HCT116 (cell line): ENCODE measurements around the gene KIAA0930. TPM values are rescaled to one million over a fixed set of nuclear protein-coding genes. Genes with fewer than 3 reads are reported as not detected.

ENCODE experiments used
- ATAC-seq: fragments of 200-7000 bp; cut with Tn5 transposase; 2 replicates; pipeline ENCODE4 v1.9.1; 2020; ENCODE audit warnings: mild to moderate bottlenecking, moderate library complexity
- BruUV-seq: library from RNA; stranded (reverse); fragments of 400-500 nt; replicated peaks from 2 replicates; lab custom pipeline; 2021; lab: Mats Ljungman, UMichigan
- CTCF ChIA-PET: fragments of 300-600 bp; sonication (Branson Sonifier 250); formaldehyde crosslinking; loops from one replicate; lab custom pipeline; 2021; ENCODE audit warnings: antibody characterized with exemption; lab: Charles Lee
- POLR2A ChIA-PET: fragments of 300-600, 350-600 bp; sonication (Branson Sonifier 250); formaldehyde crosslinking; loops from one replicate; lab custom pipeline; 2021; ENCODE audit warnings: antibody characterized with exemption; lab: Charles Lee
- RAD21 ChIA-PET, 2 experiments: fragments of 300-600 bp; sonication (Branson Sonifier 250); formaldehyde crosslinking; loops; one replicate each; lab custom pipeline; 2023; ENCODE audit warnings: low total read pairs in 2 of 2; ENCODE audit not compliant: uncharacterized antibody in 2 of 2, unreplicated experiment in 2 of 2, low non-redundant PET in 1 of 2; lab: Charles Lee
- DNase-seq: peaks from one replicate; pipeline ENCODE4 v3.0.0-alpha.2; 2010; ENCODE audit warnings: low read depth, low spot score
- H2AFZ ChIP-seq: fragments of 200-600 bp; shearing (Covaris generic), sonication (generic); 2 replicates; pipeline ENCODE4 v1.6.1; 2017; ENCODE audit warnings: low read depth, mixed run types, mixed read lengths, antibody characterized with exemption, low read length; ENCODE audit not compliant: poor library complexity, severe bottlenecking
- H3K27ac ChIP-seq: 2 replicates; pipeline ENCODE4 v1.5.1; 2012; ENCODE audit warnings: low read depth, low read length
- H3K27me3 ChIP-seq: fragments of 200-600 bp; sonication (generic); 2 replicates; pipeline ENCODE4 v1.6.1; 2016; ENCODE audit warnings: mixed run types, low read length, mixed read lengths; ENCODE audit not compliant: insufficient read depth
- H3K36me3 ChIP-seq, 2 experiments: fragments of 200-500 bp in 1 of 2; fragments of 200-600 bp in 1 of 2; sonication (Bioruptor generic) in 1 of 2; sonication (generic) in 1 of 2; 2 replicates each; pipeline versions ENCODE4 v1.5.1 to v1.6.1; 2014 to 2016; ENCODE audit warnings: low read length in 2 of 2, inconsistent platforms in 1 of 2, mixed read lengths in 1 of 2, mixed run types in 1 of 2; ENCODE audit not compliant: insufficient read depth in 2 of 2, control insufficient read depth in 1 of 2
- H3K4me1 ChIP-seq, 2 experiments: fragments of 200-600 bp in 1 of 2; sonication (generic) in 1 of 2; 2 replicates each; pipeline versions ENCODE4 v1.5.1 to v1.6.1; 2012 to 2017; ENCODE audit warnings: low read length in 2 of 2, inconsistent platforms in 1 of 2, mild to moderate bottlenecking in 1 of 2, mixed read lengths in 1 of 2, mixed run types in 1 of 2, moderate library complexity in 1 of 2; ENCODE audit not compliant: insufficient read depth in 2 of 2, control insufficient read depth in 1 of 2
- H3K4me2 ChIP-seq: fragments of 200-600 bp; sonication (generic); 2 replicates; pipeline ENCODE4 v1.6.1; 2017; ENCODE audit warnings: mixed run types, low read length, mixed read lengths
- H3K4me3 ChIP-seq, 2 experiments: fragments of 200-600 bp in 1 of 2; sonication (generic) in 1 of 2; replicated peaks in 1 of 2; 2 replicates each; pipeline ENCODE4 v1.5.1; 2011 to 2016; ENCODE audit warnings: low read length in 2 of 2, control low read depth in 1 of 2, low read depth in 1 of 2, mild to moderate bottlenecking in 1 of 2, mixed read lengths in 1 of 2, mixed run types in 1 of 2
- H3K79me2 ChIP-seq: fragments of 200-600 bp; sonication (generic); 2 replicates; pipeline ENCODE4 v1.6.1; 2017; ENCODE audit warnings: mild to moderate bottlenecking, mixed run types, low read length, moderate library complexity, mixed read lengths; ENCODE audit not compliant: insufficient read depth
- H3K9ac ChIP-seq: fragments of 200-600 bp; sonication (generic); 2 replicates; pipeline ENCODE4 v1.6.1; 2016; ENCODE audit warnings: low read length, mixed read lengths
- H3K9me2 ChIP-seq: fragments of 200-600 bp; sonication (generic), shearing (Covaris generic); 2 replicates; pipeline ENCODE4 v1.6.1; 2017; ENCODE audit warnings: mixed run types, mild to moderate bottlenecking, moderate library complexity; ENCODE audit not compliant: insufficient read depth
- H3K9me3 ChIP-seq, 2 experiments: fragments of 200-500 bp in 1 of 2; fragments of 200-600 bp in 1 of 2; sonication (Bioruptor generic) in 1 of 2; sonication (generic) in 1 of 2; 2 replicates each; pipeline ENCODE4 v1.6.1; 2014 to 2017; ENCODE audit warnings: low read length in 2 of 2, mixed read lengths in 2 of 2, inconsistent platforms in 1 of 2, low read depth in 1 of 2, mild to moderate bottlenecking in 1 of 2, mixed run types in 1 of 2, moderate library complexity in 1 of 2; ENCODE audit not compliant: control insufficient read depth in 1 of 2, insufficient read depth in 1 of 2
- H4K20me1 ChIP-seq: fragments of 200-600 bp; sonication (generic), shearing (Covaris generic); 2 replicates; pipeline ENCODE4 v1.6.1; 2017; ENCODE audit warnings: mixed run types, mild to moderate bottlenecking, moderate library complexity; ENCODE audit not compliant: insufficient read depth
- CBX3 ChIP-seq: IDR thresholded peaks from 2 replicates; pipeline ENCODE4 v1.6.1; 2012; ENCODE audit warnings: low read depth
- CEBPB ChIP-seq: IDR thresholded peaks from 2 replicates; pipeline ENCODE4 v1.6.1; 2012; ENCODE audit warnings: low read depth
- CTCF ChIP-seq, 3 experiments: fragments of 200-600 bp in 1 of 3; sonication (generic) in 1 of 3; IDR thresholded peaks in 2 of 3; conservative IDR thresholded peaks in 1 of 3; 2 replicates each; pipeline ENCODE4 v1.5.1; 2012 to 2017; ENCODE audit warnings: low read depth in 2 of 3, low read length in 2 of 3, antibody characterized with exemption in 1 of 3, borderline replicate concordance in 1 of 3, control low read depth in 1 of 3, mild to moderate bottlenecking in 1 of 3, mixed read lengths in 1 of 3, mixed run types in 1 of 3, moderate library complexity in 1 of 3; ENCODE audit not compliant: insufficient read depth in 1 of 3
- EGR1 ChIP-seq: IDR thresholded peaks from 2 replicates; pipeline ENCODE4 v1.6.1; 2012; ENCODE audit warnings: low read depth
- ELF1 ChIP-seq: IDR thresholded peaks from 2 replicates; pipeline ENCODE4 v1.6.1; 2012; ENCODE audit warnings: low read depth, borderline replicate concordance
- EZH2 ChIP-seq: fragments of 200-600 bp; sonication (generic); IDR thresholded peaks from 2 replicates; pipeline ENCODE4 v1.6.1; 2017; ENCODE audit warnings: antibody characterized with exemption, mixed run types
- EZH2phosphoT487 ChIP-seq: fragments of 200-600 bp; IDR thresholded peaks from 2 replicates; pipeline ENCODE4 v1.6.1; 2018; ENCODE audit warnings: antibody characterized with exemption, borderline replicate concordance
- FOSL1 ChIP-seq: IDR thresholded peaks from 2 replicates; pipeline ENCODE4 v1.6.1; 2012; ENCODE audit warnings: low read depth
- JUND ChIP-seq: IDR thresholded peaks from 2 replicates; pipeline ENCODE4 v1.6.1; 2012
- MAX ChIP-seq: IDR thresholded peaks from 2 replicates; pipeline ENCODE4 v1.6.1; 2012
- POLR2A ChIP-seq: IDR thresholded peaks from 2 replicates; pipeline ENCODE4 v1.7.0; 2011; ENCODE audit warnings: borderline replicate concordance; ENCODE audit not compliant: insufficient read depth, insufficient read length; ENCODE audit errors: extremely low read depth
- POLR2AphosphoS5 ChIP-seq: IDR thresholded peaks from 2 replicates; pipeline ENCODE4 v1.6.1; 2011; ENCODE audit warnings: mild to moderate bottlenecking, low read depth, low read length, moderate library complexity
- RAD21 ChIP-seq: IDR thresholded peaks from 2 replicates; pipeline ENCODE4 v1.6.1; 2012; ENCODE audit warnings: low read depth, mild to moderate bottlenecking
- SIN3A ChIP-seq: IDR thresholded peaks from 2 replicates; pipeline ENCODE4 v1.6.1; 2012; ENCODE audit warnings: low read depth
- SRF ChIP-seq: IDR thresholded peaks from 2 replicates; pipeline ENCODE4 v1.6.1; 2012; ENCODE audit warnings: low read depth
- YY1 ChIP-seq: IDR thresholded peaks from 2 replicates; pipeline ENCODE4 v1.6.1; 2011; ENCODE audit warnings: low read length, low read depth, moderate library complexity, mild to moderate bottlenecking; ENCODE audit not compliant: insufficient replicate concordance; ENCODE audit errors: extremely low read depth
- ZNF274 ChIP-seq: fragments of 200-500 bp; sonication (Bioruptor generic); IDR thresholded peaks from 2 replicates; pipeline ENCODE4 v1.6.1; 2014; ENCODE audit warnings: mild to moderate bottlenecking, low read depth, low read length, inconsistent platforms
- intact Hi-C: fragments of 100-400 bp; cut with micrococcal nuclease; formaldehyde crosslinking; loops from 2 replicates; pipeline ENCODE4 v1.10.0; 2022
- total RNA-seq: library from RNA; stranded (reverse); gene quantifications from one replicate; pipeline ENCODE4 v1.2.1, GENCODE V29; 2021; ENCODE audit not compliant: unreplicated experiment
- TF ChIP-seq, protein P1 (sequence below): IDR thresholded peaks from 2 replicates; pipeline ENCODE4 v1.6.1; 2011; ENCODE audit warnings: mild to moderate bottlenecking, low read length, moderate library complexity; ENCODE audit not compliant: insufficient replicate concordance; ENCODE audit errors: extremely low read depth
- TF ChIP-seq, protein P2 (sequence below): IDR thresholded peaks from 2 replicates; pipeline ENCODE4 v1.6.1; 2012

KIAA0930 gene
- total RNA-seq, 1 experiment from 2014 or later: 60.9 TPM

DNA sequence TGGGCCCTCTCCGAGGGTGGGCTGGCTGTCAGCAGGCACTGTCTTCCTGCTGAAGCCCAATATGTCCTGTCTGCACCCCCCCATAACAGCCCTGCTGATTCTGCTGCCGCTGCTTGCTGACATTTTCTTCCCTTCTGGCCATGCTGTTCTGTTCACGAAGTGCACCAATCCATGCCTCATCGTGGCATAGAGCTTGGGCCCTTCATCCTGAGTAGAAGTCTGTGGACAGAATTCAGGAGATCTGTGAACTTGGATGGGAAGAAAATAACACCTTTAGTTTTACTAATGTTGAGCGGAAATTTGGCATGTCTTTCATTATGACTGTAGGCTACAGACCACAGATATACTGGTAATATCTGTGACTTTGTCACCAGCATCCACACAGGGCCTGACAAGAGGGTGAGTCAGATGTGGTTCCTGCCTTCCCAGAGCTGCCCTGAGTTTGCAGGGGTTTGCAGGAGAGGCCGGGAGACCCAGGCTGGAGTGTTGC lies 14.1 kb upstream of the KIAA0930 start:
- no peak for DNase-seq
- no peak overlapping the region for H3K27ac ChIP-seq
- H3K4me3 ChIP-seq: no peak overlapping the region
- POLR2A ChIA-PET: no interaction called here
- no TSS peak for BruUV-seq
- peaks cover 0 to 7% of the 10 kb centered on the region in 2 experiments; a peak in 2 of 4 replicates for H3K4me1 ChIP-seq
- no peaks in the 10 kb centered on the region for H4K20me1 ChIP-seq
- no peak for ATAC-seq
- no peaks in the 10 kb centered on the region for H3K36me3 ChIP-seq
- no peaks in the 10 kb centered on the region for H3K27me3 ChIP-seq
- no peak overlapping the region for H3K9ac ChIP-seq
- H3K79me2 ChIP-seq: no peaks in the 10 kb centered on the region
- H3K9me3 ChIP-seq: no peaks in the 10 kb centered on the region
- CTCF ChIA-PET: no interaction called here
- H3K9me2 ChIP-seq: no peaks in the 10 kb centered on the region
- H2AFZ ChIP-seq: no peak overlapping the region
- intact Hi-C loops: no loop called here
- RAD21 ChIA-PET: no interaction called here
- TF ChIP-seq CTCF (IDR thresholded peaks at IDR 0.05 in 2 of 3, conservative IDR thresholded peaks at IDR 0.05 in 1 of 3; ENCODE audit: borderline replicate concordance in 1 of 3, insufficient read depth in 1 of 3, low read depth in 2 of 3, low read length in 2 of 3): no peak
- TF ChIP-seq JUND: no peak
- TF ChIP-seq MAX: no peak
- TF ChIP-seq EZH2phosphoT487: no peak
- TF ChIP-seq YY1: no peak
- no peak for TF ChIP-seq POLR2A
- TF ChIP-seq RAD21: no peak
- no peak for TF ChIP-seq EZH2
- TF ChIP-seq EGR1: no peak
- TF ChIP-seq, protein P1, sequence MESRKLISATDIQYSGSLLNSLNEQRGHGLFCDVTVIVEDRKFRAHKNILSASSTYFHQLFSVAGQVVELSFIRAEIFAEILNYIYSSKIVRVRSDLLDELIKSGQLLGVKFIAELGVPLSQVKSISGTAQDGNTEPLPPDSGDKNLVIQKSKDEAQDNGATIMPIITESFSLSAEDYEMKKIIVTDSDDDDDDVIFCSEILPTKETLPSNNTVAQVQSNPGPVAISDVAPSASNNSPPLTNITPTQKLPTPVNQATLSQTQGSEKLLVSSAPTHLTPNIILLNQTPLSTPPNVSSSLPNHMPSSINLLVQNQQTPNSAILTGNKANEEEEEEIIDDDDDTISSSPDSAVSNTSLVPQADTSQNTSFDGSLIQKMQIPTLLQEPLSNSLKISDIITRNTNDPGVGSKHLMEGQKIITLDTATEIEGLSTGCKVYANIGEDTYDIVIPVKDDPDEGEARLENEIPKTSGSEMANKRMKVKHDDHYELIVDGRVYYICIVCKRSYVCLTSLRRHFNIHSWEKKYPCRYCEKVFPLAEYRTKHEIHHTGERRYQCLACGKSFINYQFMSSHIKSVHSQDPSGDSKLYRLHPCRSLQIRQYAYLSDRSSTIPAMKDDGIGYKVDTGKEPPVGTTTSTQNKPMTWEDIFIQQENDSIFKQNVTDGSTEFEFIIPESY: no peak
- TF ChIP-seq POLR2AphosphoS5: no peak
- TF ChIP-seq CBX3: no peak
- no peak for TF ChIP-seq SIN3A
- TF ChIP-seq FOSL1: no peak
- TF ChIP-seq ZNF274: no peak
- TF ChIP-seq ELF1: no peak
- no peak for TF ChIP-seq SRF
- TF ChIP-seq, protein P2, sequence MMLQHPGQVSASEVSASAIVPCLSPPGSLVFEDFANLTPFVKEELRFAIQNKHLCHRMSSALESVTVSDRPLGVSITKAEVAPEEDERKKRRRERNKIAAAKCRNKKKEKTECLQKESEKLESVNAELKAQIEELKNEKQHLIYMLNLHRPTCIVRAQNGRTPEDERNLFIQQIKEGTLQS: no peak
- no peak for TF ChIP-seq CEBPB
- TF ChIP-seq, all 23 proteins: peak for 0
- H3K4me2 ChIP-seq: no peak overlapping the region
